Activated CD4-positive, alpha-beta T cell treated with anti-CD3 and anti-CD28 coated beads, Interleukin-2, Interleukin-6, amounts not matched to agents 100 ng/mL and 50 ng/mL, durations not matched to agents 16 hours and 8 hours (primary cell): ENCODE results near the gene PRKN.
"Not testable (repeated sequence)": the region's sequence is repeated elsewhere in the genome, so short reads cannot be mapped to it uniquely, and the experiment has no call there.

Source experiments
- DNase-seq: peaks from one replicate; pipeline ENCODE4 v3.0.0-alpha.2; 2020

The PRKN gene

GRCh38 chr6:162435071-162435470, 292.5 kb downstream of the PRKN start:
- DNase-seq: no peak

- no peak for DNase-seq
These were observed 306.6 kb downstream of the PRKN start for GRCh38 chr6:162421004-162421403.

GRCh38 chr6:162416831-162417537, 310.6 kb downstream of the PRKN start:
- no peak for DNase-seq

GRCh38 chr6:162416307-162416706, 311.3 kb downstream of the PRKN start:
- DNase-seq: no peak

- no peak for DNase-seq
These were observed 317.6 kb downstream of the PRKN start for GRCh38 chr6:162409741-162410691.

- DNase-seq: no peak
These were observed 318.6 kb downstream of the PRKN start for GRCh38 chr6:162408826-162409535.

- DNase-seq: no peak
These were observed 322.6 kb downstream of the PRKN start for GRCh38 chr6:162404951-162405350.

- no peak for DNase-seq
These were observed 324.5 kb downstream of the PRKN start for GRCh38 chr6:162403031-162403430.

- no peak for DNase-seq
These were observed 332.4 kb downstream of the PRKN start for GRCh38 chr6:162395181-162395580.

GRCh38 chr6:162390961-162391811, 336.4 kb downstream of the PRKN start:
- DNase-seq: not testable (repeated sequence)

- no peak for DNase-seq
These were observed 338.1 kb downstream of the PRKN start for GRCh38 chr6:162389343-162390085.

GRCh38 chr6:162388383-162388777, 339.2 kb downstream of the PRKN start:
- no peak for DNase-seq

GRCh38 chr6:162387718-162388382, 339.7 kb downstream of the PRKN start:
- DNase-seq: no peak

- DNase-seq: no peak
These were observed 341.6 kb downstream of the PRKN start for GRCh38 chr6:162385980-162386379.

- DNase-seq: no peak
These were observed 347.7 kb downstream of the PRKN start for GRCh38 chr6:162379757-162380409.

GRCh38 chr6:162377735-162378134, 349.8 kb downstream of the PRKN start:
- no peak for DNase-seq

- DNase-seq: no peak
These were observed 353.7 kb downstream of the PRKN start for GRCh38 chr6:162373868-162374267.

- DNase-seq: no peak
These were observed 354.4 kb downstream of the PRKN start for GRCh38 chr6:162373192-162373591.

GRCh38 chr6:162372106-162372505, 355.5 kb downstream of the PRKN start:
- no peak for DNase-seq

GRCh38 chr6:162371121-162371520, 356.4 kb downstream of the PRKN start:
- no peak for DNase-seq

- DNase-seq: no peak
These were observed 358.5 kb downstream of the PRKN start for GRCh38 chr6:162369091-162369490.
